Measurements from ENCODE around the gene FAM221B.

- TF ChIP-seq CTCF (IDR thresholded peaks at IDR 0.05; ENCODE audit: low read depth, low read length) (no peak), EZH2phosphoT487 (IDR thresholded peaks at IDR 0.05; ENCODE audit: low read depth) (no peak)
These were observed 22.4 kb downstream of the FAM221B start for GRCh38 chr9:35806101-35806500.
